Measurements from ENCODE around the gene INAFM2.

- no peak for TF ChIP-seq CTCF (conservative IDR thresholded peaks at IDR 0.05; ENCODE audit: low read length)
- no peak for TF ChIP-seq EZH2phosphoT487 (IDR thresholded peaks at IDR 0.05; ENCODE audit: borderline replicate concordance, low read depth, low read length)
Measured at GRCh38 chr15:40277471-40277870, 46.0 kb upstream of the INAFM2 start.

Data from OCI-LY7 (cell line).